NCI-H2227 (cell line): ENCODE results near the gene NRXN3.

Experiments used
- DNase-seq: peaks from one replicate; lab custom pipeline; 2025; ENCODE audit not compliant: unreplicated experiment; lab: John Stamatoyannopoulos, UW

NRXN3 gene

GRCh38 chr14:79699206-79699605 is 1529.0 kb downstream of the NRXN3 start:
- no peak for DNase-seq

DNA sequence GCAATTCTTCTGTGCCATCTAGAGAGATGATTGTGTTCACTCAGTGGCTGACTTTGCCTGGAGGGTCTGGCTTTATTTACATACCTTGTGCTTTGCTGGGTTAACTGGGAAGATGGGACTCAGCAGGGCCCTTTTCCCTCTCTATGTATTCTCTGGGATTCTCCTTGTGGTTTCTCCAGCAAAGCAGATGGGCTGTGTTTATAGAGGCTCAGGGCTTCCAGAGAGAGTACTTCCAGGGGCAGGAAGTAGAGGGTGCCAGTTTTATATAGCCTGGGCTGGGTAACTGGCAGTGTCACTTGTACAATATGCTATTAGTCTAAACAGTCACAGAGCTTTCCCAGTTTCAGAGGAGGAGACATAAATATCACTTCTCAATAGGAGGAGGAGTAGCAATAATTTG is 1531.2 kb downstream of the NRXN3 start:
- no peak for DNase-seq

GRCh38 chr14:79702197-79702596 is 1532.0 kb downstream of the NRXN3 start:
- DNase-seq, result no peak

GRCh38 chr14:79703209-79703608 is 1533.0 kb downstream of the NRXN3 start:
- no peak for DNase-seq

DNA sequence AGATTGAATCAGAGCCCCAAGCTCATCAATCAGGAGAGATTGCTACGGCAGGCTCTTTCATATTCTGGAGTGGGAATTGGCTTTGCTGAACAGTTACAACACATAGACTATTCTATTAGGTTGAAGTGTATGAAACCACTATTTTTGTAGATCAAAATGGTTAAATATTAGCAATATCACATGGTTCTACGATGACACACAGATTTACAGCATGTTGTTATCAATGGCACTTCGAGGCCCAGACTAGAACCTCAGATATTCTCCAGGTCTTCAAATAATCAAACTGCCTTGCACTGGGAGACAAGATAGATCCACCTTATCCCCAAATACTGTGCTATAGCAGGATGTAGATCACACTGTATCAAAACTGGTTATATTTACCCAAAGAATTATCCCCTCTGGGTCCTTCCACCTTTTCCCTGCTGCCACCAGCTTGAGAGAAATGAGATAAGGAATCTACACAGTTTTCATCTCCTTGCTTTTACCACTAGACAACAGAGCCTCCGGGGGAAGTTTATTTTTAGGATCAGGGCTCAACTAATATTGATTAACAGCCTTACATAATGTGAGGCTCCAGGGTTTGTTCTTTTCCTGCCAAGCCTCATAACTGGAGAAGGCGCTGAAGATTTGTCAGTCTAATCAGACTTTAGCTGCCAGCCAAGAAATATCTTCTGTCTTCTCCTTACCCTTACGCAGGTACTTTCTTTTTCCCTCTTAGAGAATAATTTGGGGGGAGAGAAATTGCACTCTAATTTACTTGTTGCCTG is 1534.1 kb downstream of the NRXN3 start:
- no peak for DNase-seq

- no peak for DNase-seq
Observed at GRCh38 chr14:79705126-79705894, 1535.1 kb downstream of the NRXN3 start.

DNA sequence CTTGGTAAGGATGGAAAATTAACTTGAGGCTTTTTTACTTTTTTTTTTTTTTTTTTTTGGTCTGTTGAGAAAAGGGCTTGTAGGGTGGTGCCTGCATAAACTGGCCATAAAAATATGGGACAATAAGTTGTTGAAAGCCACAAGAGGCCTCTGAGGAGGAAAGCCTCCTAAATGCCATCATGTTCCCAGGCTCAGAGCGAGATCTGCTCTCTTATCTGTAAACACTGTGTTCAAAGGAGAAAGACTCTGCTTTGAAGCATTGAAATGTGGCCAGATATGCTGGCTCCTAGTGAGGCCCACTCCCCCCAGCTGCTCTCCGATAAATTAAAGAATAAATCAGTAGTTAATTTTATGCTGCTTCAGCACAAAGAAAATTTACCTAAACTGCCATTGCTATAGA is 1536.2 kb downstream of the NRXN3 start:
- DNase-seq, result no peak

DNA sequence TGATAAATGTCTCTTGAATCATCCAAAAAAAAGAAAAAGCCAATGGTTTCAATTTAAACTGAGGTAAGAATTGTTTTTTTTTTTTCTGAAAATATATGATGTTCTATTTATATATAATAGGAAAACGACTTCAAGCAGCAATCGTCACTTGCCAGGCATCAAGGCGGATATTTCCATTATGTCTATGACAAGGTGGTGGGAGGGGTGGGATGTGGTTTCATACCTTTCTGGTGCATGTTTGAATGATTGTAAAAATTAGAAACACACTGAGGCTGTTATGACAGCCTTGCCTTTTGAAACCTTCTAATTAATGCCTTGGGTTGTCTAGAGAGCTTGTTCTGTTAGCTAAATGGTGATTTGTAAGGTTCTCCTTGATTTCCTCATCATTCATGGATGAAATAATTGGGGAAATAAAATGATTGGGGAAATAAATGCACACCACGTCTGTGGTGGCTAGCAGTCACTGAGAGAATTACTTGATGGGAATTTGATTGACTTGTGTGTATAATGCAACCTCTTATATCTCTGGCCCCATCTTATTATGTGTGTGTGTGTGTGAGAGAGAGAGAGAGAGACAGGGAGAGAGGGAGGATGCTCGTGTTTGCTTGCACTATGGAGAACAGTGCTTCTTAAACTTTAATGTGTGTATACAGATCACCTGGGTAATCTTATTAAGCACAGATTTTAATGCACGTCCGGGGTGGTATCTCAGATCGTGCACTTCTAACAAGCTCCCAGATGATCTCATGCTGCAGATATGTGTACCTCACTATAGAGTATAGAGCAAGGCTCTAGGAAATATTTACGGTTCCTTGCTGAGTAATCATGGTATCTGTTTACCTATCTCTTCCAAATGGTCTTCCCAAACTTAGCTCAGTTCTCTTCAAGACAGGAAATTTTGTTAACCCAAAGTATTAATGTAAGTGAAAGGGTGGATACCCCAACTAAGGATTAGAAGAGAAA is 1538.5 kb downstream of the NRXN3 start:
- DNase-seq, result peak; percentile 7

DNA sequence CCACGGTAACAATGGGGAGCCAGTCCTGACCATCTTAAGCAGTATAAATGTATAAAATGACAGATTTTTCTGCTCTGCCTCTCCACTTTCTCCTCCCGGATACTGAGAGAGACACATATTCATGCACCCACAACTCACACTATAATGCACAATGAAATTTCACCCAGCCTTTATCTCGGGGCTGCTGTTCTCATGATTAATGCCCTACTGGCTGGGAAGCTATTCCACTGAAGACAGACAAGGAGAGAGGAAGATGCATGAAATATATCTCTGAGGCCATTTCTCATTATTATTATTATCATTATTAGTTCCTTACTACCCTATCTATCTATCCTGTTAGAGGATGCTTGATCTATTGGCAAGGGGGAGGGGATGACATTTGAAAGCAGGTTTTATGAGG is 1539.4 kb downstream of the NRXN3 start:
- DNase-seq, result no peak

- no peak for DNase-seq
Observed at GRCh38 chr14:79712302-79712950, 1542.3 kb downstream of the NRXN3 start.

DNA sequence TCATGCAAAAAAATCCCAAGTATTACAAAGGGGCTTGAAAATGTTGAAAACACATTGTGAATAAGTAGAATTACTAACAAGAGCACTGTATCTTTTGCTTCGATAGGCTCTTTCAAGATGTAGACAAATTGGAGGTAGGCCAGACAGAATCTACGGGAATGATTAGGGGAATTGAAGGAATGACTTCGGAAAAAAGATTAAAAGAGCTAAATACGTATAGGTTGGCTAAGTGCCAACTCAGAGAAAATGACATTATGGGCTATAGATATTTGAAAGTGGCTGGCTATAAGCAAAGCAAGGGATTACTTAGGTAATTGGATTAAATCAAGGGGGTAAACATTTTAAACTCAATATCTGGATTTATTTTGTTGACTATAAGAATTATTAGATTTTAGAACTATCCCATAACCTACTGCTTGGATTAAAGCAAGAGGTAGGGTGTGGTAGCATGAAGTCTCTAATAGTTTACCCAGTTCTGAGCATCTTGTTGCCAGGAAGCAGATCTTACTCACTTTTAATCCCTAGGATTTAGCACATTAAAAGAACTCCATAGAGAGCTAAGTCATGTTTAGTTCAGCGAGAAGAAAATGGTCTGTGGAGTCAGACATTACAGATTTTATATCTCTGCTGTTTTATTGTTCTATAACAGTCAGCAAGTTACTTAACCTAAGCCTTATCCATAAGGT is 1551.4 kb downstream of the NRXN3 start:
- DNase-seq, result no peak

GRCh38 chr14:79724934-79725717 is 1555.0 kb downstream of the NRXN3 start:
- no peak for DNase-seq

- DNase-seq, result no peak
Observed at GRCh38 chr14:79727900-79728299, 1557.7 kb downstream of the NRXN3 start.

- DNase-seq, result no peak
Observed at GRCh38 chr14:79728331-79728730, 1558.2 kb downstream of the NRXN3 start.

DNA sequence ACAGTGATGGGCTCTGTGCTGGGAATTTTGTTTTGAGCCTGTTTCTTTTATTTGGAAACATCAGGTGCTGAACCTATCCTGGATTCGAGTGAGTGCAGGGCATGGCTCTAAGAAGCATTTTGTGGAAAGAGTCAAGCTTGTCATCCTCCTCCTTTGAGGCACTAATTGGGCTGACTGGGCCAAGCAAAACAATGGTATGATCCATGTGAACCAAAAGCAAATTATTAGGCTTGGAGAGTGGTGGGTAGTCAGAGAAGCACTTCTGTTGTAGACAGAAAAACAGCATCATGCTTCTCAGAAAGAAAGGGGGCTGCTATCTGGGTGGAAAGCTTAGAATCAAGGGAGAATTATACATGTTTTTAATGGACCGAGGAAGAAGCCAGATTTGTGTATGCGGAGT is 1559.6 kb downstream of the NRXN3 start:
- no peak for DNase-seq

DNA sequence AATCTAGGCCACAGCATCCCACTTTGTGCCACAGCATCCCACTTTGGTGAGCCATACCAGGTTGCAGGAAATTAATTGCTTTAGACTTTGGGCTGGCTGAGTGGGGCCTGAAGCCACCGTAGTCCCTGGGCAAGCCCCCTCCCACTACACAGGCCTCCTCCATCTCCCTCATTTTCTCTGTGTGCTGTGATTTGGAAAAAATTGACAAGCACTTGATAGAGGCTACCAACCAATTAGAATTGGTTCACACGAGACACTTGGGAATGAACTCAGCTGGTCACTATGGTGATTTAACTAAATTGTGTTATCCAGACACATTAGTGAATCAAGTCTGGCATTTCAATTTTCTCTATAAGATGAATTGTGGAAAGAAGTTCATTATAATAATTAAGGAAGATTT is 1560.0 kb downstream of the NRXN3 start:
- no peak for DNase-seq

GRCh38 chr14:79730953-79731352 is 1560.8 kb downstream of the NRXN3 start:
- no peak for DNase-seq

DNA sequence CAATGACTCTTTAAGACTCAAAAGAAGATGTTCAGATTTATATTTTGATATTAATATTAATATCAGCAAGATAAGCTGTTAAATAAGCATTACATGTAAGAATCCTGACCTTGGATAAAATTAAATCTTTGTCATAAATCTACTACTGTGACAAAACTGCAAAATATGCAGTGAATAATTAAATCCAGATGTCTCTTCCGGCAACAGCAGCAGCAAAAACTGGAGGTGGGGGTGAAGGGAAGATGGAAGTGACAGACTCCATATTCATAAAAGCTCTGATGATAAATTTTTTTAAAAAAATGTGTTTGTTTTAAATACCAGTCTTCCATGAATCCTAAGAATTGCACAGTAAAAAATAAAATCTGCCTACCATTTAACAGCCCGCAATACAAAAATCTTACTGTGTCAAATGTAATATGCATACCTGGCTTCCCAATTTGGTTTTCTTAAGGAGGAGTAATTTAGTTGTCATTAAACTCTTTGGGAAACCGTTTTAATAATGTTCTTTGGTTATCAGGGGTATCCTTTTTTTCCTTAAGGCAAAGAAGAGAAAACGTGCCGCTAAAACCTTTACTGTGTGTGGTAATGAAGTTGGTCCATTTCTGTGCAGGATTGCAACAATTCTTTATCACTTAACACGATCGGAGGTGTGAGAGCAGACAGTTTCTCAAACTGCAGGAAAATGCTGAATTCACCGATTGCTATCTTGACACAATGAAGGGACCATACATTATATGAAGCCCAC is 1562.9 kb downstream of the NRXN3 start:
- no peak for DNase-seq

- no peak for DNase-seq
Observed at GRCh38 chr14:79734151-79734550, 1564.0 kb downstream of the NRXN3 start.
